Measurements from ENCODE around the gene MINDY4.
A peak's percentile ranks its signal among the peaks of the same experiment; 100 is the strongest.

Gene MINDY4

DNA sequence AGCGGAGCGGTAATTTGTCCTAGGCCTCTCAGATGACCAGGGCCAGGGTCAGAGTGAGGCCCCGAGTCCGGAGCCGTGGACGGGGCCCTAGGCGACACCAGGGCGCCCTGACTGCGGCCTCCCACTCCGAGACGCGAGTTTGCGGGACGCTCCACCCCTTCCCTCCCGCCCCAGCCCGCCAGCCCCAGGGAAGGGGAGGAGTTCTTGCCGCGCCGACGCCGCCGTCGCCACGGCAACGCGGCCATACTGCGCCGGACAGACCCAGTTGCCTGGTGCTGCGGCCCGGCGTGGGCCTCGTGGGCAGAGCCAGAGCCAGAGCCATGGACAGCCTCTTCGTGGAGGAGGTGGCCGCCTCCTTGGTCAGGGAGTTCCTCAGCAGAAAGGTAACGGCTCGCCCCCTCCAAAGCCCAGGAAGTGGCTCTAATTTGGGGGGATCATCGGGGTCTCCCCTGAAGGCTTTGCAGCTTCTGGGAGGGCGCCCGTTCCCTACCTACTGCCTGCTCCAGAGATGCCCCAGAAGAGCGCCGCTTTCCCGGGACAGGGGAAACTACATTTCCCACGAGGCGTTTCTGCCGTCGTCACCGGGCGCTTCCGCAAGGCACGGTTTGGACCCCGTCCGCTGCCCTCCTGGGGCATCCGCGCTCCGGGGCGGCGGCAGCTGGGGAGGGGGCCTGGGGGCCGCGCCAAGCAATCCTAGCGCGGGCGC, at the start of gene MINDY4:
MINDY4 (plus strand) TSS at position 244 of the 706 bp plus-strand sequence; CDS start at position 321, 77 bp downstream.
- Mint-ChIP-seq H3K9me3 (no peaks in the 10 kb centered on the region), H3K4me3 (peak within 1 kb of the TSS; percentile 82), H3K36me3 (no peaks in the 10 kb centered on the region), H3K27me3 (no peaks in the 10 kb centered on the region), H3K27ac (peak within 1 kb of the TSS; percentile 68), H3K4me1 (peaks cover 5% of the 10 kb centered on the region)
- ATAC-seq: peak; percentile 89

DNA sequence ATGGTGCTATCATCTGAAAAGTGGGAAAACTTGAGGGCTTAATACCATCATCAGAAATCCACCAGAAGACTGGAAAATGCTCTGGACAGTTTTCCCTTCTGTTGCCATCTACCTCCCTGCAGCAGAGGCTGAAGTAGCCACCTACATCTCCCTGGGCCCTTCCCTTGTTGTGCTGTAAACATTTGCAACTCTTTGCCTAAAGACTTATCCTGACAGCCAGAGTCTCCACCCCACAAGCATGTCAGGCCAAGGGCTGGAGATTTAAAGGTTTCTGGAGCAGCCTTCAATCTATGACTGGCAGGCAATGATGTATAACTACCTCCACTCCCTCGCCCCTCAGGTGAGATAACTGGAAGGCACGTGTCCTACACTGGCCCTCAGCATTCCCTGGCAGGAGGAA, 49.0 kb upstream of the MINDY4 start:
- Mint-ChIP-seq H3K27me3 (no peaks in the 10 kb centered on the region), H3K27ac (no peak overlapping the region), H3K9me3 (peaks cover 13% of the 10 kb centered on the region), H3K4me3 (no peak overlapping the region), H3K4me1 (peaks cover 17% of the 10 kb centered on the region), H3K36me3 (peaks cover 10% of the 10 kb centered on the region)
- no peak for ATAC-seq

DNA sequence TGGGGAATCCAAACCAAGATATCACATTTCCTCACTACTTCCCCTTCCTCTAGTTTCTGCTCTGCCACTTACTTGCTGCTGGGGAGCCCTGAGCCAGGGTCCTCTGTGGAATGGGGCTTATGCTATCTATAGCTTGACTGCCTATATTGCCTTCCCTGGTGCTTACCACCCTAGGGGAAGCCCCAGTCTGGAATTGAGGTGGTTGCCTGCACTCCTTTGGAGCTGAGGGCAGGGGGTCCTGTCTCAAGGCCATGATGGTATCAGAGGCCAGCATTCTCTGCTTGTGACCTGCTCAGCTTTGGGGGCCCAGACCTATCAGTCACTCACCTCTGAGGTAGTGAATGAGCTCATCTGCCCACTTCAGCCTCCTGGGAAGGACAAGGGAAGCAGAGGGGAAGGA, 48.5 kb upstream of the MINDY4 start:
- no peak for ATAC-seq
- Mint-ChIP-seq H3K4me1 (peaks cover 22% of the 10 kb centered on the region), H3K27me3 (no peaks in the 10 kb centered on the region), H3K36me3 (peaks cover 9% of the 10 kb centered on the region), H3K27ac (no peak overlapping the region), H3K9me3 (peaks cover 10% of the 10 kb centered on the region), H3K4me3 (no peak overlapping the region)

DNA sequence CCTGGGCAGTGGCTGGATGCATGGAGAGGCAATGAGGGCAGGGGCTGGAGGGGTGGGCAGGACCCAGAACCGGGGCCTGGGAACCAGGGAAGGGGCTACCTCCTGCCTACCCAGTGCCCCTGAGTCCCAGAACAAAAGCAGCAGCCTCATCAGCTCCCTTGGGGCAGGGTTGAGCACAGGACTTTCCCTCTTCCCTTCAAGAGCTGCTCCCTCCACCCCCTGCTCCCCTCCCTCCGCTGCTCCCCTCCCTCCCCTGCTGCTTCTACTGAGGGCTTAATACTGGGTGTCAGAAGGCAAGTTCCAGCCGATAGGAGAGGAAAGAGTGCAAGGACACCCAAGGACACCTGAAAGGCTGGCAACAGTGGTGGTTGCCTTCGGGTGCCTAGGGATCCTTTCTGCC, 47.4 kb upstream of the MINDY4 start:
- Mint-ChIP-seq H3K4me1 (peaks cover 31% of the 10 kb centered on the region), H3K27ac (no peak overlapping the region), H3K4me3 (no peak overlapping the region), H3K36me3 (peaks cover 9% of the 10 kb centered on the region), H3K9me3 (peaks cover 6% of the 10 kb centered on the region), H3K27me3 (no peaks in the 10 kb centered on the region)
- no peak for ATAC-seq

DNA sequence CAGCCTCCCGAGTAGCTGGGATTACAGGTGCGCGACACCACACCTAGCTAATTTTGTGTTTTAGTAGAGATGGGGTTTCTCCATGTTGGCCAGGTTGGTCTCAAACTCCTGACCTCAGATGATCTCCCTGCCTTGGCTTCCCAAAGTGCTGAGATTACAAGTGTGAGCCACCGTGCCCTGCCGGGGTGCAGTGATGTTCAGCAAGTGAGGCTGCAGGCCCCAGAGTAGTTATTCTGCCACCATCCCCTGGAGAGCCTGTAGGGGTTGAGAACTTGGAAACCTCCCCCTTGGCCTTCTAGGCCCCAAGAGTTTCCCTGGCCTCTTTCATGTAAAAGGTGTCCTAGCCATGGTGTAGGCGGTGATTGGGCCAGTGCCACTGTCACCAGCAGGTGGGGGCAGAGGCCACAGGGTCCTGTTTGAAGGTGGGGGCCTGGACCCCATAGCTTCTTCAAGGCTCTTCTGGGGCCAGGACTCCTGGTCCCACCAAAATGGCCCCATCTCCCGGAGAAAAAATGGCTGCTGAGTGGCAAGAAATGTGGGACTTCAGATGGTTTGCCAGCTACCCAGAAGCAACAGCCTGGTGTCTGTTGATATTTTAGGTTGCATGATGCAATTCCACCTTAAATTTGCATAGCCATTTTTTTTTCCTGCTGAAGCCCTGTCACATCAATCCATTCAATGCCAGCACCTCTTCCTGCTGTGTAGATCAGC, 44.8 kb upstream of the MINDY4 start:
- H3K27me3 Mint-ChIP-seq: no peaks in the 10 kb centered on the region
- no peak for ATAC-seq
- peaks cover 34% of the 10 kb centered on the region for H3K4me1 Mint-ChIP-seq
- H3K9me3 Mint-ChIP-seq: no peaks in the 10 kb centered on the region
- no peaks in the 10 kb centered on the region for H3K36me3 Mint-ChIP-seq
- peak overlapping the region; percentile 10 for H3K4me3 Mint-ChIP-seq
- no peak overlapping the region for H3K27ac Mint-ChIP-seq

DNA sequence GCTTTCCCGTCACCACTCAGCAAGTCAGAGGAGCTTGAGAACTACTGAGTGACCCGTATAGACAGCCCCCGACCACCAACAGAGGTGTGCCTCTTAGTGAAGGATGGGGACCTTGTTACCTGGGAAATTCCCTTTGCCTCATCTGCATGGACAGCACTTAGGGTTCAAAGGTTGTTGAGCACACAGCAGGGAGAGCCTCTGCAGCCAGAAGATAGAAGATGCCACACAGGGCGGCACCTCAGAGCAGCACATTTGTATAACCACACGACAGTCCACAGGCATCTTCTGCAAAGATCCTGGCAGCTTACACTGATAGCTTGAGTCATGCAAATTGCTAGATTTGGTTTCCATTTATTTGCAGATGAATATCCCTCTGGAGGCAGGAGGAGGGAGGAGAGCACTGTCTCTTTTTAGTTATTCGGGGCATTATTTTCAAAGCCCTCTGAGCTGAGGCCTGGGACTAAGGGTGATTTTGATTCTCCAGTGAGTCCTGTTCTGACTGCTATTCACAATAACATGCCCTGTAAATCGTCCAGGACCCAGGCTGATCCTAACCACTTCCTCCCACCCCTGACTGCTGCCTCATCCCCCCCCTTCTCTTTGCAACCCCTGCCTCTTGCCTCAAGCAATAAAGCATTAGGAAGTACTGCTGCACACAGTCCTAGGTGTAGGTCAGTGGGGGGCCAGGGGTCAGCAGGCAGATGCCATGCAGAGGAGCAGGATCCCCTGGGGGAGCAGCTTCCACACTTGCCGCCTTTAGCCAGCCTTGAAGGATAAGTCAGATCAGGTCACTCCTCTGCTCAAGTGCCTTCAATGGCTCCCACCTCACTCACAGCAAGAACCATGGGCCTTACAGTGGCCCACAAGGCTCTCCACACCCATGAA, 43.9 kb upstream of the MINDY4 start:
- H3K9me3 Mint-ChIP-seq: no peaks in the 10 kb centered on the region
- H3K27ac Mint-ChIP-seq: peak overlapping the region; percentile 21
- H3K4me3 Mint-ChIP-seq: peak overlapping the region; percentile 10
- ATAC-seq: peak; percentile 69
- no peaks in the 10 kb centered on the region for H3K36me3 Mint-ChIP-seq
- peaks cover 34% of the 10 kb centered on the region for H3K4me1 Mint-ChIP-seq
- H3K27me3 Mint-ChIP-seq: no peaks in the 10 kb centered on the region

DNA sequence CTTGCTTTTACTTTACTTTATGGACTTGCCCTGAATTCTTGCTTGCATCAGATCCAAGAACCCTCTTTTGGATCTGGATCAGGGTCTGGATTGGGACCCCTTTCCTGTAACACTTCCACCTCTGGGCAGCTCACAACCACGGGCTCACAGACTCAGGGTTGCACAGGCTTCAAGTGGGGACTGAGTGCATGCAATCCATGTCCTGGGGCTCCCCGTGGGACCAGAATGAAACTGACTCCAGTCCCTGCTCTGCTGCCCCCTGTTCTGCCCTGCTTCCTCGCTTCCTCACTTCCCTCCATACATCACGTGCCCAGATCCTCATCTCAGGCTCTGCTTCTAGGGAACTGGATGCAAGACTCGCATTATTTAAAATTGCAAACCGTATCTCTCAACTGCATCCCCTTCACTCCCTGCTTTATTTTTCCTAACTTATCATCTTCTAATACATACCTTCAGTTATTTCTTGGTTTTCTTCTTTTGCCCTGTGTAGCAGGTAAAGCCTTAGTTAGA, 42.6 kb upstream of the MINDY4 start:
- H3K4me3 Mint-ChIP-seq: no peak overlapping the region

DNA sequence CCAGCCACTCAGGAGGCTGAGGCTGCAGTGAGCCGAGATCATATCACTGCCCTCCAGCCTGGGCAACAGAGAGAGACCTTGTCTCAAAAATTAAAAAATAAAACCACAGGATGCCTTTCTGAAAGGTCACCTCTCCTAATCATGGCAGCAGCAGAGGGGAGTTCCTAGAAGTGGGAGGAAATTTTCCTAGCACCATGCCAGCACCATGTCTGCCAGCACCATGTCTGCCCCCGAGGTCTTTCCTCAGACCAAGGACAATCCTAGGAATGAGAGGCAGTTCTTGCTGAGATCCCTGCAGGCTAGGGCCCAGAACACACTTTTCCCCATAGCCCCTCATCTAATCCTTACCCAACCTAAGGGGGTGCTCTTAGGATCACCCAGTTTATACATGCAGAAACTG, 41.6 kb upstream of the MINDY4 start:
- H3K27ac Mint-ChIP-seq: no peak overlapping the region
- H3K4me1 Mint-ChIP-seq: peaks cover 34% of the 10 kb centered on the region
- no peak overlapping the region for H3K4me3 Mint-ChIP-seq
- peaks cover 21% of the 10 kb centered on the region for H3K27me3 Mint-ChIP-seq
- ATAC-seq: no peak
- no peaks in the 10 kb centered on the region for H3K36me3 Mint-ChIP-seq
- no peaks in the 10 kb centered on the region for H3K9me3 Mint-ChIP-seq

More for the DNA sequence above, 42.6 kb upstream of the MINDY4 start:
- peaks cover 11% of the 10 kb centered on the region for H3K27me3 Mint-ChIP-seq
- no peak overlapping the region for H3K27ac Mint-ChIP-seq
- peaks cover 34% of the 10 kb centered on the region for H3K4me1 Mint-ChIP-seq
- no peaks in the 10 kb centered on the region for H3K36me3 Mint-ChIP-seq
- ATAC-seq: no peak
- no peaks in the 10 kb centered on the region for H3K9me3 Mint-ChIP-seq

DNA sequence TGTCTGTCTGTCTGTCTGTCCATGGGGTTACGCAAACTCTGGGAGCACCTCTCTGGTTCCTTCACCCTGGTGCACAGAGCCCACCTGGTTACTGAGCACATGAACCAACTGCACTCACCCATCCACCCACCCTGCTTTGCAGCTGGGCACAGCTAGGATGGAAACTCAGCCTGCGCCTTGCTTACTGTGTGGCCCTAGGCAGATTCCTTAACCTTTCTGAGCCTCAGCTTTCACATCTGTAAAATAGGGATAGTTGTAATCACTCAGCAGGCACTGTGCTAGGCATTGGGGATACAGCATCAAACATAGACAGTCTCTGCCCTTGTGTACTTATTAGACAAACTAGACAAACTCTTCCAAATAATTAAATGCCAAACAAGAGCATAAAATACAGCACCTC, 41.1 kb upstream of the MINDY4 start:
- Mint-ChIP-seq H3K27me3 (peaks cover 26% of the 10 kb centered on the region), H3K4me1 (peaks cover 34% of the 10 kb centered on the region), H3K9me3 (no peaks in the 10 kb centered on the region), H3K4me3 (no peak overlapping the region), H3K27ac (no peak overlapping the region), H3K36me3 (no peaks in the 10 kb centered on the region)
- no peak for ATAC-seq

DNA sequence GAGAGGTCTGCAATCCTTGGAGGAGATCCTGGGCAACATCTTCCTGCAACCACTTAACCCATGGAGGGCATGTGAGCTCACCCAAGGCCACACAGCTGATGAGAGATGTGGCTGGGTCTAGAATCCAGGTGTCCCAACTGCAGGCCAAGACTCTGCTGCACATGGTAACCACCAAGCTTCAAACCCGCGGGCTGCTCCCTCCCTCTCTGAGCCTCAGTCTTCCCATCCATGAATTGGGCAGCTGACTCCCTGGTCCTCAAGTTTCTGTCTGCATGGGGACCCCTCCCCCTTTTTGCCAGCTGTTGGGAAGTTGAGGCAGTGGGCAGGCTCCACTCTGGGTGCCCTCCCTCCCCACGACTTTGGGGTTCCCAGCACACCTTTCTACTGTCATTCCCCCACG, 40.2 kb upstream of the MINDY4 start:
- Mint-ChIP-seq H3K4me1 (peaks cover 29% of the 10 kb centered on the region), H3K27ac (no peak overlapping the region), H3K27me3 (peaks cover 26% of the 10 kb centered on the region), H3K36me3 (no peaks in the 10 kb centered on the region), H3K9me3 (no peaks in the 10 kb centered on the region), H3K4me3 (no peak overlapping the region)
- no peak for ATAC-seq

DNA sequence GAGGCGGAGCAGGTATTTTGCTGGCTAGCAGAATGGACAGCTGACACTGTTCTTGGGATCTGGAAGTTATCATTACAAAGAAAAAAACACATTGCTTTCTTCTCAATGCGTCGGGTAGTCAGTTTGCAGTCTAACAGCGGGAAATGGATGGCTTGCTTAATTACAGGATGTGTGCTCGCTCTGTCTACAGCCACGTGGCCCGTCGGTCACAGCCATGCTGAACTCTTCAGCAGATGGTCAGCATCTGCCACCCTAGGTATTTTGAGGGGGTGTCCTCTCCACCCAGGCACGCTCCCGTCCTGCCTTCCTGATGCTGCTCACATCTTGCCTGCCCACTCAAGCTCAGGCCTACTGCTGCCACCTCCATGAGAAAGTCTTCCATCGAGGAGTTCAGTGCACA, 39.6 kb upstream of the MINDY4 start:
- no peaks in the 10 kb centered on the region for H3K9me3 Mint-ChIP-seq
- no peak for ATAC-seq
- H3K4me1 Mint-ChIP-seq: peaks cover 23% of the 10 kb centered on the region
- H3K4me3 Mint-ChIP-seq: no peak overlapping the region
- H3K27ac Mint-ChIP-seq: no peak overlapping the region
- H3K27me3 Mint-ChIP-seq: peaks cover 26% of the 10 kb centered on the region
- H3K36me3 Mint-ChIP-seq: no peaks in the 10 kb centered on the region

DNA sequence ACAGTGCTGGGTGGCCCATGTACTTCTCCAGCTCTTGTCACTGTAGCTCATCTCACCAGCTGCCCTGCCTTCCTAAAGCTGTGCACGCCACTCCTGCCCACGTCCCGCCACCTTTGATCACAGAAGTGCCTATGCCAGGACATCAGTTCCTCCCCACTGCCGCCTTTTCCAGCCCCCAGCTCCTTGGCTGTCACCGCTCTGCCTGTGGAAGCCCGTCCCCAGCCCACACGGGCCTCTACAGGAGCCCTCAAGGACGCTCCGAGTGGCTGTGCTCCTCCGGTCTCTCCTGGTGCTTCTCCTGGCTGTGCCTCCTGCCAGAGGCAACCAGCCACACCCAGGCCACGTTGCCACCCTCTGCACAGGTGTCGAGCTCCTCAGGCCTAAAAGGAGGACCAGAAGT, 38.6 kb upstream of the MINDY4 start:
- Mint-ChIP-seq H3K4me3 (no peak overlapping the region), H3K27ac (no peak overlapping the region), H3K9me3 (no peaks in the 10 kb centered on the region), H3K36me3 (no peaks in the 10 kb centered on the region), H3K4me1 (peaks cover 13% of the 10 kb centered on the region), H3K27me3 (peaks cover 26% of the 10 kb centered on the region)
- ATAC-seq: no peak

DNA sequence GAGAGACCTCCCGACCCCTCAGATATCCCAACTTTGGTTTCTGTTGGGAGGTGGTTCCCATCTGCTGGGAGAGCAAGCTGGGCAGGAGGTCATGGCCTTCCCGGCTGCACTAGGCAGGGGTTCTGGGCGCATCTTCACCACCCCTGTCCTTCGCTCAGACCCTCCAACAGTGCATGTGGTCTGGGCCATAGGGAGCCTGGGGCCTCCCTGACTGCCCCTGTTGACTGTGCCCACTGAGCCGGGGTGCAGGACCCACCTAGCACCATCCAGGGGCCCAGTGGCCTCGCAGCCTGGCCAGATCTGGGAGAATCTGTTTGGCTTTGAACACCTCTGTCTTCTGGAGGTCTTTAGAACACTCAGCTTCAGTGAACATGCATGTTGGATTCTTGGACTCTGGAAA, 38.0 kb upstream of the MINDY4 start:
- Mint-ChIP-seq H3K4me3 (no peak overlapping the region), H3K9me3 (no peaks in the 10 kb centered on the region), H3K4me1 (peaks cover 11% of the 10 kb centered on the region)

DNA sequence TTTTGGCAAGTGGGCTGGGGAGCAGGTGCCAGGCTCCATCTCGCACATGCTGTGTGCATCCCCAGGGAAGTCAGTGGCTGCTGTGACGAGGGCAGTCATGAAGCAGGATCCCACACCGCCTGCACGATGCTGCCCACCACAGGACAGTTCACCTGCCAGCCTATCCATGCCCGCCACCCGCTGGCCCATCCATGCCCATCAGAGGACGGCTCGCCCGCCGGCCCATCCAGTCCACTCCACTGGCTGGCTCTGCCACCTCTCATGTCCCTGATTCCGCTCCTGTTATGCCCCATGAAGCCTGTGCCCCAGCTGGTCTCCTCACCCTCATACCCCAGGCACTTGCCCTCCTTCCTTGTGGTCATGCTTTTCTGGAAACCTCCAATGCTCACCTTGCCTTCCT, 37.5 kb upstream of the MINDY4 start:
- Mint-ChIP-seq H3K4me3 (no peak overlapping the region), H3K9me3 (no peaks in the 10 kb centered on the region), H3K36me3 (no peaks in the 10 kb centered on the region), H3K27ac (no peak overlapping the region), H3K4me1 (peaks cover 12% of the 10 kb centered on the region), H3K27me3 (peaks cover 26% of the 10 kb centered on the region)
- no peak for ATAC-seq

More for the DNA sequence above, 38.0 kb upstream of the MINDY4 start:
- Mint-ChIP-seq H3K36me3 (no peaks in the 10 kb centered on the region), H3K27ac (no peak overlapping the region), H3K27me3 (peaks cover 26% of the 10 kb centered on the region)
- ATAC-seq: no peak

DNA sequence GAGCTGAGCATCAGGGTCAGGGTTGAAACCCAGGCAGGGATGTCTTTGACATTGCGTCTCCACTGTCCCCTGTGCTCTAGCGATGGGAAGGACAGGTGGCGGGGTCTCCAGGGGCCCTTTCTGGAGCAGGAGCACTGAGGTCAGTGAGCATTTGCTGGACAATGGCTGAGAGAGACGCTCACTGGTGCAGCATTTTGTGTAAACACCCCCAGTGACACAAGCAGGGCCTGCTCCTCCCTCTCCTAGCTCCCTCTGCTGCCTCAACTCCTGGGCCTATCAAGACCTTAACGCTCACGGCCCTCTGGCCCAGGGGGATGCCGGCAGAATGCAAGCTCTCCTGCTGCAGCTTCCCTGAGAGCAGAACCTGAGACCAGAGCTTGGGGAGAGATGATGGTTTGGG, 36.7 kb upstream of the MINDY4 start:
- Mint-ChIP-seq H3K4me3 (no peak overlapping the region), H3K36me3 (no peaks in the 10 kb centered on the region), H3K4me1 (peaks cover 8% of the 10 kb centered on the region), H3K9me3 (no peaks in the 10 kb centered on the region), H3K27ac (no peak overlapping the region), H3K27me3 (peaks cover 26% of the 10 kb centered on the region)
- ATAC-seq: no peak

Data from stimulated activated memory B cell treated with anti-CD40 and anti-IgM and Interleukin-4, amounts not matched to agents 10 μg/mL and 1 μg/mL and 100 μg/mL, for 72 hours (primary cell).